Right cardiac atrium (tissue), 5 donors: ENCODE measurements around the gene ZNF350. TPM values are rescaled to one million over a fixed set of nuclear protein-coding genes. Genes with fewer than 3 reads are reported as not detected.
"Not testable (repeated sequence)": the region's sequence is repeated elsewhere in the genome, so short reads cannot be mapped to it uniquely, and the experiment has no call there.

Experiments used
- ATAC-seq, 2 donors: fragments of 200-7000 bp; cut with Tn5 transposase; one replicate each; pipeline versions ENCODE4 v1.8.0 to v1.9.1; 2020; ENCODE audit warnings: moderate library complexity in 2 of 2, mild to moderate bottlenecking in 1 of 2
- DNase-seq, 3 donors: peaks; one replicate each; pipeline ENCODE4 v3.0.0-alpha.2; 2020
- H3K27ac ChIP-seq: one replicate; pipeline ENCODE4 v1.5.1; 2013; ENCODE audit warnings: mild to moderate bottlenecking, low read length, control low read depth, moderate library complexity
- H3K27me3 ChIP-seq: one replicate; pipeline ENCODE4 v1.6.1; 2013; ENCODE audit not compliant: control insufficient read depth, insufficient read depth
- H3K4me1 ChIP-seq: one replicate; pipeline ENCODE4 v1.6.1; 2013; ENCODE audit warnings: low read length; ENCODE audit not compliant: control insufficient read depth, insufficient read depth
- H3K4me3 ChIP-seq: one replicate; pipeline ENCODE4 v1.5.1; 2013; ENCODE audit warnings: low read length, control low read depth
- H3K9me3 ChIP-seq: one replicate; pipeline ENCODE4 v1.6.1; 2013; ENCODE audit warnings: low read length; ENCODE audit not compliant: control insufficient read depth
- WGBS: extraction: QIAGEN DNeasy Blood & Tissue Kit; methylation state at CpG from one replicate; pipeline ENCODE4 v1.1.7; 2013; 5-methylcytosine and 5-hydroxymethylcytosine counted together
- intact Hi-C, 4 donors: fragments of 100-400 bp; cut with DNase I; formaldehyde crosslinking; loops; one replicate each; pipeline versions ENCODE4 v1.11.0 to v1.14.0; 2022 to 2023
- polyA plus RNA-seq: library from polyadenylated mRNA; stranded (reverse); fragments of 200-250 nt; gene quantifications from one replicate; pipeline ENCODE4 v1.2.3, GENCODE V29; 2013
- total RNA-seq, 4 donors: library from RNA; stranded (reverse); fragmentation: NEBNext Ultra II Directional; extraction: Animal tissue kit (Norgen Biotek cat#: 25700); gene quantifications; one replicate each; pipeline ENCODE4 v1.2.1, GENCODE V29; 2021
- donor health status: healthy with polysubstance abuse.
- donor health status: DM: no; HTN: yes; CAD: no.
- donor health status: DM: no; HTN: no; CAD: no.
- donor health status: DM: no; HTN: yes; CAD: no; lungs with severe emphysema.
- donor health status: DM: yes; HTN: yes; CAD: no.

The ZNF350 gene
- total and polyA plus RNA-seq, 5 donors: 5.2 to 11.3 (median 9.6) TPM

DNA sequence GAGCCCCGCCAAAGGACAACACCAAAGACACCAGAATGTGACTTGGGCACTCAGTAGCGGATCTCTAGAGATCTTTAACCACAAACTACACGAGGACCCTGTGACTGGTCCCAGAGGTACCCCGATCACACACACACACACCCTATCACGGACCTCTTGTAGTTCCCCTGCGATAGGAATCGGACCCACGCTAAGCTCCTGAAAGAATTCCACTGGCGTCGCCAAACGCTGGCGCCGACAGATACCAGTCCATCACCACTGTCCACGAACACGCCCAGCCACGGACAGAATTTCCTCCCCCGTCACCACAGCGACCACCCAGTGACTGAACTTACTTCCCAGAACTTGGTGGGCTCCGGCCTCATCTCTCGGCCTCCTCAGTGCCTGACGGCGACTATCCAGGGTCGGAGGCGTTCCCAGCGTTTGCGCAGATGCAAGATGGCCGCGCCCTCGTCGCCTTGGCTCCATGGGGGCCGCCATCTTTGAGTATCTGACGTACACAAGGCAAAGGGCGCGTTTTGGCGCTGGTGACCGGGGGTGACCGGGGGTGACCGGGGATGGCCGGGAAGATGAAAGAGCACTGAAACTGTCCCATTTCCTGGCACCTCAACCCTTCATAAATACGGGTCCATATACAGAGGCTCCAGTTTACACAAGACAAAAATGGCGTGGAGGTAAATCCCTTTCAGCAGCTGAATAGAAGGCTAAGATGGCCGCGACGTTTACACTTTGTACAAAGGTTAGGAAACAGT lies 21.3 kb upstream of the ZNF350 start, which contains the start of gene ZNF615:
TSS of gene ZNF615 (minus strand) at position 406 of the 752 bp plus-strand sequence. CDS start 4,500 bp downstream, outside the sequence.
- peak; percentile 99 for ATAC-seq
- Histone ChIP-seq H3K9me3 (no peaks in the 10 kb centered on the region), H3K4me1 (no peaks in the 10 kb centered on the region), H3K27me3 (no peaks in the 10 kb centered on the region), H3K27ac (peak within 1 kb of the TSS; percentile 89), H3K4me3 (peak within 1 kb of the TSS; percentile 85)
- WGBS: under 1% methylated on average over 44 of the region's 44 CpGs
- DNase-seq: peak; percentile 91 to 97 (median 95)
- intact Hi-C loops: no loop called here

DNA sequence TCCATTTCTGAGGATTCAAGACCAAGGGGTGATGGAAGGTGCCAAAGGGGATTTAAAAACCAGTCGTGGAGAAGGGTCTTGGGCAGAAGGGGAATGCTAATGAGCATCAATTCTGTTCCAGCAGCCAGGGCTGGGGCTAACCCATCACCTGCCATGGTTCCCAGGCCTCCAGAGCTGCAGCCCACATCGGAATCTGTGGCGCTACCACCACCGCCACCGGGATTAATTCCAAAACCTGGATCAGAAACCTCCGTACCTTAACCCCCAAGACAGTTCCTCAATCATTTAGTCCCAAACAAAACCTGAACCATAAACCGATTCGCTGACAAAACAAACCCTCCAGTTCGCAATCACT lies 20.8 kb upstream of the ZNF350 start:
- no peak for DNase-seq
- peak; percentile 23 to 47 for ATAC-seq
- peak overlapping the region; percentile 85 for H3K4me3 ChIP-seq
- intact Hi-C loops: no loop called here
- H3K27ac ChIP-seq: peak overlapping the region; percentile 89
- H3K4me1 ChIP-seq: no peaks in the 10 kb centered on the region
- H3K27me3 ChIP-seq: no peaks in the 10 kb centered on the region
- WGBS: 4% methylated on average over 9 of the region's 9 CpGs
- no peaks in the 10 kb centered on the region for H3K9me3 ChIP-seq

DNA sequence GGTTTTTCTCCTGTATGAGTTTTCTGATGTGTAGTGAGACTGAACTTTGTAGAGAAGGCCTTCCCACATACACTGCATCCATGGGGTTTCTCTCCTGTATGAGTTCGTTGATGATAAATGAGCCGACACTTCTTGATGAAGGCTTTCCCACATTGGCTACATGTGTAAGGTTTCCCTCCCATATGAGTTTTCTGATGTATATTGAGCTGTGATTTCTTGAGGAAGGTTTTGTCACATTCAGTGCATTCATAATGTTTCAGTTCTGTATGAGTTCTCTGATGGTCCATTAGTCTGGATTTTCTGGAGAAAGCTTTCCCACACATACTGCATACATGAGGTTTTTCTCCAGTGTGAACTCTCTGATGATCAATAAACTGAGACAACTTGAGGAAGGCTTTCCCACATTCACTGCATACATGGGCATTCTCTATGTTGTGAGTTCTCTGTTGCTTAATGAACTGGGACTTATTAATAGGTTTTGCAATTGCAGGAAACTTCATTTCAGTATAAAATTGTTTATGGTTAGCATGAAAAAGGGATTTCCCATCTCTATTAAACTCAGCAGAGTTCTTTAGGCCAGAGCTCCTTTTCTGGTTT lies 7.5 kb upstream of the ZNF350 start:
- DNase-seq (no peak), ATAC-seq (no peak)
- 99% methylated on average over 2 of the region's 2 CpGs for whole genome bisulfite sequencing
- Histone ChIP-seq H3K4me1 (no peaks in the 10 kb centered on the region), H3K9me3 (peaks cover 15% of the 10 kb centered on the region), H3K4me3 (peak overlapping the region; percentile 22), H3K27me3 (no peaks in the 10 kb centered on the region), H3K27ac (no peak overlapping the region)
- intact Hi-C loops: no loop called here

GRCh38 chr19:51993422-51993821 lies 6.8 kb upstream of the ZNF350 start:
- WGBS: 97% methylated on average over 10 of the region's 10 CpGs
- H3K4me3 ChIP-seq: no peak overlapping the region

DNA sequence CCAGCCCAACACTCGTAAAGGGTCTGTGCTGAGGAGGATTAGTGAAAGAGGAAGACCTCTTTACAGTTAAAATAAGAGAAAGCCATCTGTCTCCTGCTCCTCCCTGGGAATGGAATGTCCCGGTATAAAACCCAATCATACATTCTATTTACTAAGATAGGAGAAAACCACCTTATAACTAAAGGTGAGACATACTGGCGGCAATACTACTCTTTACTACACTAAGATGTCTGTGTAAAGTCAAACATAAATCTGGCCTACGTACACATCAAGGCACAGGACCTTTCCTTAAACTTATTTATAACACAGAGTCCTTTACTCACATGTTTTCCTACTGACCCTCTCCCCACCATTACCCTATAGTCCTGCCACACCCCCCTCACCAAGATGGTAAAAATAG lies 3.3 kb downstream of the ZNF350 start:
- intact Hi-C loops: loop anchor here in 2 of 4 donors (10.0 kb wide), 2 partner anchors 59 to 79 kb away; partner anchors contain the start of genes ZNF613 (in 1 of the 2) and ZNF649 (in 1 of the 2)
- H3K9me3 ChIP-seq: no peaks in the 10 kb centered on the region

More at GRCh38 chr19:51993422-51993821, 6.8 kb upstream of the ZNF350 start:
- no peak for DNase-seq
- no peak overlapping the region for H3K27ac ChIP-seq
- no peak for ATAC-seq
- no peaks in the 10 kb centered on the region for H3K4me1 ChIP-seq
- H3K27me3 ChIP-seq: no peaks in the 10 kb centered on the region
- peaks cover 15% of the 10 kb centered on the region for H3K9me3 ChIP-seq
- intact Hi-C loops: no loop called here

DNA sequence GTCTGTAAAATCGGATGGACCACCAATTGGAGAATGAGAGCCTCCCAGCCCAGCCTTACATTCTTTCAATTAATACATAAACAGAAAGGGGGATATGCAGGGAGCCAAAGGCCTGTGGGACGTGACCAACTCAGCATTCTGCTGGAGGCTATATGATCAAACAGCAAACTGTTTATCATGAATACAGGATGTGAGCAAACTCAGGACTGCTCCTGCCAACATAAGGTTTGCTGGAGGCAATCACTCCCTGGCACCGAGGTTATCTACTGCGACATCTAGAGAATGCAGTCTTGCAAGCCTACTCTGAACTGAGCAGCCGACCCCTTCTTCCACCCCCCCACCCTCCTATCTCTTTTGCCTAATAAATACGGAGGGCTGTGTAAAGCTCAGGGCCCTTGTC lies 5.7 kb downstream of the ZNF350 start:
- not testable (repeated sequence) for DNase-seq
- intact Hi-C loops: loop anchor here in 2 of 4 donors (10.0 kb wide), 2 partner anchors 56 to 76 kb away; partner anchors contain the start of genes ZNF613 (in 1 of the 2) and ZNF649 (in 1 of the 2)
- 91% methylated on average over 6 of the region's 6 CpGs for WGBS

More for the DNA sequence above, 3.3 kb downstream of the ZNF350 start:
- Histone ChIP-seq H3K27me3 (no peaks in the 10 kb centered on the region), H3K27ac (no peak overlapping the region), H3K4me3 (no peak overlapping the region), H3K4me1 (peaks cover 4% of the 10 kb centered on the region)
- ATAC-seq: no peak
- 86% methylated on average over 4 of the region's 4 CpGs for WGBS
- no peak for DNase-seq

GRCh38 chr19:51980116-51980736 lies 6.4 kb downstream of the ZNF350 start:
- H3K9me3 ChIP-seq: peaks cover 2% of the 10 kb centered on the region
- ATAC-seq: no peak
- no peaks in the 10 kb centered on the region for H3K27me3 ChIP-seq
- H3K27ac ChIP-seq: no peak overlapping the region
- no peaks in the 10 kb centered on the region for H3K4me1 ChIP-seq
- WGBS: 92% methylated on average over 6 of the region's 6 CpGs
- no peak overlapping the region for H3K4me3 ChIP-seq
- no peak for DNase-seq
- intact Hi-C loops: loop anchor here in 2 of 4 donors (10.0 kb wide), 2 partner anchors 55 to 75 kb away; partner anchors contain the start of genes ZNF613 (in 1 of the 2) and ZNF649 (in 1 of the 2)

More for the DNA sequence above, 5.7 kb downstream of the ZNF350 start:
- not testable (repeated sequence) for H3K4me3 ChIP-seq, H3K27ac ChIP-seq, H3K27me3 ChIP-seq, H3K9me3 ChIP-seq, H3K4me1 ChIP-seq, ATAC-seq

DNA sequence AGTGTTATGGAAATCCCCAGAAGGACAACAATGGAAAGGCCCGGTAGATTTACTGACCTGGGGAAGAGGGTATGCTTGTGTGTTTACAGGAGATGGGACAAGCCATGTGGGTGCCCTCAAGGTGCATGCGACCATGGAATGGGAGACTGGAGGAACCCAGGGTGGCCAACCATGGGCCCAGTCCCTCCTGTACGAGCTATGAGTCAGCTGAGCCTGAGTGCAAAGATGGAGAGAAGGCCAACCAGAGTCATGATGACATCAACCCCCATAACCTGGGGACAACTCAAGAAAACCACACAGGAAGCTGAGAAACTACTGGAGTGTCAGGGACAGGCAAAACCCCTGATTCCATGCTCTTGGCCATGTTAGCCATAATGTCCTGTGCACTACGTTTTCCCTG lies 7.8 kb downstream of the ZNF350 start:
- no peak for DNase-seq
- WGBS: 95% methylated on average over 4 of the region's 4 CpGs

GRCh38 chr19:51977346-51977745 lies 9.3 kb downstream of the ZNF350 start:
- intact Hi-C loops: no loop called here
- Histone ChIP-seq H3K4me3 (no peak overlapping the region), H3K9me3 (peaks cover 10% of the 10 kb centered on the region), H3K27me3 (no peaks in the 10 kb centered on the region), H3K27ac (no peak overlapping the region), H3K4me1 (no peaks in the 10 kb centered on the region)
- ATAC-seq: no peak
- 65% methylated on average over 7 of the region's 7 CpGs for WGBS
- no peak for DNase-seq

More for the DNA sequence above, 7.8 kb downstream of the ZNF350 start:
- Histone ChIP-seq H3K4me1 (no peaks in the 10 kb centered on the region), H3K9me3 (peaks cover 6% of the 10 kb centered on the region), H3K4me3 (no peak overlapping the region), H3K27me3 (no peaks in the 10 kb centered on the region), H3K27ac (no peak overlapping the region)
- ATAC-seq: no peak
- intact Hi-C loops: no loop called here

- Histone ChIP-seq H3K4me3 (no peak overlapping the region), H3K9me3 (peaks cover 12% of the 10 kb centered on the region), H3K4me1 (no peaks in the 10 kb centered on the region), H3K27ac (no peak overlapping the region), H3K27me3 (no peaks in the 10 kb centered on the region)
- ATAC-seq (no peak), DNase-seq (no peak)
- intact Hi-C loops: no loop called here
- 83% methylated on average over 3 of the region's 3 CpGs for WGBS
Measured at GRCh38 chr19:51976852-51977251, 9.8 kb downstream of the ZNF350 start.

GRCh38 chr19:51975787-51976186 lies 10.9 kb downstream of the ZNF350 start:
- H3K9me3 ChIP-seq: peaks cover 19% of the 10 kb centered on the region
- H3K4me1 ChIP-seq, H3K27me3 ChIP-seq, ATAC-seq, H3K4me3 ChIP-seq, intact Hi-C loops, H3K27ac ChIP-seq: not testable (repeated sequence)
- 97% methylated on average over 17 of the region's 17 CpGs for WGBS
- DNase-seq: peak in 1 of 3 donors; percentile 28
